IPS-NIHi7 (cell line): Measurements from ENCODE around the gene IRGQ.
A peak's percentile ranks its signal among the peaks of the same experiment; 100 is the strongest.
"Not testable (repeated sequence)": the region's sequence is repeated elsewhere in the genome, so short reads cannot be mapped to it uniquely, and the experiment has no call there.

Experiments
- DNase-seq: peaks from one replicate; pipeline ENCODE4 v3.0.0; 2012; ENCODE audit warnings: mixed read lengths; ENCODE audit errors: extremely low spot score

The IRGQ gene, protein sequence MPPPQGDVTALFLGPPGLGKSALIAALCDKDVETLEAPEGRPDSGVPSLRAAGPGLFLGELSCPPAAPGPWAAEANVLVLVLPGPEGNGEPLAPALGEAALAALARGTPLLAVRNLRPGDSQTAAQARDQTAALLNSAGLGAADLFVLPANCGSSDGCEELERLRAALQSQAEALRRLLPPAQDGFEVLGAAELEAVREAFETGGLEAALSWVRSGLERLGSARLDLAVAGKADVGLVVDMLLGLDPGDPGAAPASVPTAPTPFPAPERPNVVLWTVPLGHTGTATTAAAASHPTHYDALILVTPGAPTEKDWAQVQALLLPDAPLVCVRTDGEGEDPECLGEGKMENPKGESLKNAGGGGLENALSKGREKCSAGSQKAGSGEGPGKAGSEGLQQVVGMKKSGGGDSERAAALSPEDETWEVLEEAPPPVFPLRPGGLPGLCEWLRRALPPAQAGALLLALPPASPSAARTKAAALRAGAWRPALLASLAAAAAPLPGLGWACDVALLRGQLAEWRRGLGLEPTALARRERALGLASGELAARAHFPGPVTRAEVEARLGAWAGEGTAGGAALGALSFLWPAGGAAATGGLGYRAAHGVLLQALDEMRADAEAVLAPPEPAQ

DNA sequence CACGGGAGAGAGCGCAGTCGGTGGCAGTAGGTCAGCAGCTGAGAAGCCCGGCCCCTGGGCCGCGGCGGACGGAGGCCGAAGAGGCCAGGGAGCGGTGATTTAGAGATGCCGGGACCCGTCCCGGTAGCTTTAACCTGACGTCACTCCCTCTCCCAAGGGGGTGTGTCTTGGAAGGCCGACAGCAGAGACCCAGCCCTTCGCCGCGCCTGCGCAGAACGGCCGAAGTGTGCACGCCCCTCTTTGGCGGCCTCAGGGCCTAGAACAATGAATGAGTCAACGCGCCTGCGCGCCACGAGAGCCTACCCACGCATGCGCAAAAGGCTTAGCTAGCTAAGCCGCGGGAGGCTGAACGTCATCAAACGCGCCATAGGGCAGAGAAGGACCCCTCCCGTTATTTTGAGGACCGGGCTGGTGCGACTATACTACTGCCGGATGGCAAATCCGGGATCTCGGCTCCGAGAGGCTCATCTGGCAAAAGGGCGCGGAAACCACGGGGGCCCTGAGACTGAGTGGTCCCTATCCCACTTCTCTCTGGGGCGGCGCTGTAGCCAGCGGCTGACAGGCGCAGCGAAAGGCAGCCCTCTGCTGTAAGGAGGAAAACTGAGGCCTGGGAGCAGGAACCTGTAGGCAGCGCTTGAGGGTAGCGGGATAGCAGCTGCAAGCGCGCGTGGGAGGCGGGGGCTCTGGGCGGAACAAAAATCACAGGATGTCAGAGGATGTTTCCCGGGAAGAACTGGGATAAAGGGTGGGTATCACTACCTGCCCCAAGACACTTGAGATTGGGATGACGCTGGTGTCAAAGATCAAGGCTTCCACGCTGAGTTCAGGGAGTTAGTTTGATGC lies at the start of gene IRGQ, which contains the start of gene ZNF576:
Gene IRGQ (minus strand): TSS at position 136 of the 843 bp plus-strand sequence. CDS start 796 bp downstream, outside the sequence.
Gene ZNF576 (plus strand): TSS at position 597 of the 843 bp plus-strand sequence. CDS start 514 bp downstream, outside the sequence.
- peak; percentile 98 for DNase-seq

DNA sequence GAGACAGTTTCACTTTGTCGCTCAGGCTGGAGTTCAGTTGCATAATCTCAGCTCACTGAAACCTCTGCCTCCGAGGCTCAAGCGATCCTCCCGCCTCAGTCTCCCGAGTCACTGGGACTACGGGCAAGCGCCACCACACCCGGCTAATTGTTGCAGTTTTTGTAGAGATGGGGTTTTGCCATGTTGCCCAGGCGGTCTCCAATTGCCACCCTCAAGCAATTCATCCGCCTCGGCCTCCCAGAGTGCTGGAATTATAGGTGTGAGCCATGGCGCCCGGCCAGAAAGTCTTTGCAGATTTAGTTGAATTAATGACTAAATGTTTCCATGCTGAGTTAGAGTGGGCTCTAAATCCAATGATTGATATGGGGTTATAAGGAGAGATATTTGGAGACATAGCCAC lies 48.2 kb upstream of the IRGQ start:
- DNase-seq, result no peak

DNA sequence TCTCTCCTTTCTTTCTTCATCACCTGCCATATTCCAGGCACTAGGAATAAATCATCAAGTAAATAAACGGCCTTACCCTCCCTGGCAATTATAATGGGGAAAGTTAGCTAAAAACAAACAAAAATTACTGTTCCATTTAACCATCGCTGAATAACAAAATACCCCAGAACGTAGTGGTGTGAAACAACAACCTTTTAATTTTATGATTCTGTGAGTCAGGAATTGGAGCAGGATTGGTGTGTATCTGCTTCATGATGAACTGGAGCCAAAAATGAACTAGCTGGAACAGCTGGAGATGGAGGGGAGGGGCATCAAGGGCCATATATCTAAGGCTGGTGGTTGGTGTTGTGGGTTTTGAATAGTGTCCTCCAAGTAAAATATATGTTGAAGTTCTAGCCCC lies 47.4 kb upstream of the IRGQ start:
- no peak for DNase-seq

DNA sequence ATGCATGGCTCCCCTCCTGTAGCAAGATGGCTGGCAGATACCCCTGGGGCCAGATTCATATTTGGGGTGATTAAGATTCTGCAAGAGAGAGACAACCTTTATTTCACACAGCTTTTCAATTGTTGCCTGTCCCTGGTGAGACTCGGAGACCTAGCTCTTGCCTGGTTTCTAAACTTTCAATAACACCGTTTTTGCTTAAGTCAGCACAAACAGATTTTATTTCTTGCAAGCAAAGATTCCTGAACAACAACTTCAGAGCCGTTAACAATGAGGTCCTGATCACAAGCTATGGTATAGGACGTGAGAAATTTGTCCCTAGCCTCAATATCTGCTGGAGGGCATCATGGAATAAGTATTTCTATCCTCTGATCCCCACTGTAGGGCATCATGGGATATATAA lies 46.6 kb upstream of the IRGQ start:
- no peak for DNase-seq

DNA sequence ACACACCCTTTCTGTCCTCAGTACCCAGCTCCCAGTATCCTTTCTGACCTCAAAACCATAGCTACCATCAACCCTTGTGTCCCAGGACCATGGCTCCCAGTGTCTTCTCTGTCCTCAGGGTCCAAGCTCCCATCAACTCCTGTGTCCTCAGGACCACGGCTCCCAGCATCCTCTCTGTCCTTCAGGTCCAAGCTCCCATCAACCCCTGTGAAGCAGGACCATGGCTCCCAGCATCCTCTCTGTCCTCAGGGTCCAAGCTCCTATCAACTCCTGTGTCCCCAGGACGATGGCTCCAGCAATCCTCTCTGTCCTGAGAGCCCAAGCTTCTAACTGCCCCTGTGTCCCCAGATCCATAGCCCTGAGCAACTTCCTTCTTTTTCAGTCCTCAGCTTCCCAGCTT lies 45.4 kb upstream of the IRGQ start:
- no peak for DNase-seq

DNA sequence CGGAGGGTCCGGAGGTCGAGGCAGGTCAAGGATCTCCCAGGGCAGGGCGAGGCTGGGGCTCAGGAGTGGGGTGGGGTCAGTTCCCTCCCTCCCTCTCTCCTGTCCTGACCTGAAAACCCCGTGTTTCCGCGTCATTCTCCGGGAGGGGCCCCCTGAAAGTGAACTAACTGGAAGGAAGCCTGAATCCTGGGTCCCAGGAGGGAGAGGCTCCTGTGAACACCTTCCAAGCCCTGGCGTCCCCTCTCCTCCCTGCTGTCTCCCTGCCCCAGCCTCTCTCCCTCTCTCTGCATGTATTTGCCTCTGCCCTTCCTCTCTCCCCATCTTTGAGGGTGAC lies 44.5 kb upstream of the IRGQ start:
- no peak for DNase-seq

DNA sequence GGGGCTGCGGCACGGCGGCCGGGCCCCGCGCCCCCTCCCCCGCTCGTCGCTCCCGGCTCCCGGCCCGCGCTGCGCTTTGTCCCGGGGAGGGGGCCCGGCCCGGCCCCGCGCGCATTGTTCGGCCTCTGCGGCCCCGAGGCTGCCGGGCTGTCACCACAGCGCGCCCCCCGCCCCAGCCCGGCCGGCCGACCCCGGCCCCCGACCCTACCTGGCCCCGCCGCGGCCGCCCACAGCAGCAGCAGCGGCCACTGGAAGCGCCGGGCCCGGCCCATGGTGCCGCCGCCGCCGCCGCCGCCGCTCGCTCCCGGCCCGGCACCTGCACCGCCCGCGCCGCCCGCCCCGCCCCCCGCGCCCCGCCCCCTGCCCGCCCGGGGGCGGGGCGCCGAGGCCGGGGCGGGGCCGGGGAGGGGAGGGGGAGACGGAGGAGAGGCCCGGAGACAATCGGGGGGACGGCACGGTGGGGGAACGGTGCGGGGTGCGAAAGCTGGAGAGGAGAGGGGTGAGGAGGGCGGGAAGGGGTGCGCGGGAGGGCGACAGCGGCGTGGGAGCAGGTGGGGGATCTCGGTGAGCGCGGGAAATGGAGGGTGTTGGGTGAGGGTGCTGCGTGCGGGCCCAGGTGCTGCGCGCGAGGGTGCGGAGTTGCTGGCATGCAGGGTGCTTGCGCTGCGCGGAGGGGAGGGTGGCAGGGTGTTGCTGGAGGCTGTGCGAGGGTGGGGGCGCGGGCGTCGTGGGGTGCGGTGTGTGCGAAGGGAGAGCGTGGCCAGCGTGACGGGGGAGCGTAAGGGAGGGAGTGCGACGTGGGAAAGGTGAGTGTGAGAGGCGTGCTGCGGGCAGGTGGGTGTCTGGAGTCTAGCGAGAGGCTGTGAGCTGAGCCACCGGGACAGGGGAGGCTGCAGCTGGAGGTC lies 43.8 kb upstream of the IRGQ start, which contains the start of gene CADM4:
Gene CADM4 (minus strand): TSS at position 332 of the 905 bp plus-strand sequence. CDS start 60 bp downstream, at position 272.
- DNase-seq, result peak; percentile 72

DNA sequence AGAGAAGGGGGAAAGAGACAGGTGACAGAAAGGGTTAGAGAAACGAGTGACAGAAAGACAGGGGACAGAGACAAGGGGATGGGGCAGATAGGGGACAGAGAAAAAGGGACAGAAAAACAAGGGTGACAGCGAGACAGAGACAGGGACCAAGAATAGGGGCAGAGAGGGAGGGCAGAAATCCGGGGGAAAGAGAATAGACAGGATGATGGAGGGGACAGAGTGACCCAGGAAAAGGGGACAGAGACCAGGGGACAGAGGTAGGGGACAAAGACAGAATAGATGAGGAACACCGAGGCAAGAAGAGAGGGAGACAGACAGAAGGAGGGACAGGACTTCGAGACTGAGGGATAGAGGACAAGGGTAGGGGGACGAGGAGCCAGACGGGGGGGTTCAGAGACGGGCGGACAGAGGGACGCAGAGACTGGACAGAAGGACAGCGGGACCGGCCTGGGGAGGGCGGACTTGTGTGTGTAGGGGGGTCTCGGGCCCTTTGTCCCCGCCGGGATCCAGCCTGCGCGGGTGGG lies 43.1 kb upstream of the IRGQ start:
- no peak for DNase-seq

DNA sequence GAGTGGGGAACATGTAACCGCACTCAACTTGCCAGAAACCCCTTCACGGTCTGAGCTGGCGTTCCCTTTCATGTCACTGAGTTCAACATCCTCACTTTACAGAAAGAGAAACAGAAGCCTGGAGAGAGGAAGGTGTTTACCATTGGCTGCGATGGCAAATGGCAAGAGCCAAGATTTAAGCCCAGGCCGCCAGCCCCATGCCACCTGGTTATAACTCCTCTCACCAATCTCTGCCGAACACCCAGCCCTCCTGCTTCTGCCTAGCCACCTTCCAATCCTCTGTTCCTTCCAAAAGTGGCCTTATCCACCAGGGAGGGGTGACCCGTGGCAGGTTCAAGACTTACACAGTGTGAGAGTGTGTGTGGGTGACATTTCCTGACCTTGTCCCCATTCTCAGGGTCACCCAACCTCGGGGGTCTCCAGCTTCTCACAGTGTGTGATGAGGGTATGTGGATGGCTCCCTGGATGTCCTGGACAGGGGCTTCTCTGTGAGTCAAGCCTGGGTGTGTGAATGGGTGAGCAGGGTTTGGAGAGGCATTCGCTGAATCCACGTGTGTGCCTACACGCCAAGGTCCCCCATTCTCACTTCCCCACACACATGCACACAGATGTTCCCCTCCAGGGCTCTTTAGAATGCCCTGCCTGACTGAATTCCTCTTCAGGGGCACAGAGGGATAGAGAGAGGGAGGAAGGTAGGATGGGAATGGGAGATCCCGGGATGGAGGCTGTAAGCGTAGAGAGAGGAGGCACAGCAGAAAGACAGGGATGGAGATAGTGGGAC lies 42.5 kb upstream of the IRGQ start:
- DNase-seq, result no peak

DNA sequence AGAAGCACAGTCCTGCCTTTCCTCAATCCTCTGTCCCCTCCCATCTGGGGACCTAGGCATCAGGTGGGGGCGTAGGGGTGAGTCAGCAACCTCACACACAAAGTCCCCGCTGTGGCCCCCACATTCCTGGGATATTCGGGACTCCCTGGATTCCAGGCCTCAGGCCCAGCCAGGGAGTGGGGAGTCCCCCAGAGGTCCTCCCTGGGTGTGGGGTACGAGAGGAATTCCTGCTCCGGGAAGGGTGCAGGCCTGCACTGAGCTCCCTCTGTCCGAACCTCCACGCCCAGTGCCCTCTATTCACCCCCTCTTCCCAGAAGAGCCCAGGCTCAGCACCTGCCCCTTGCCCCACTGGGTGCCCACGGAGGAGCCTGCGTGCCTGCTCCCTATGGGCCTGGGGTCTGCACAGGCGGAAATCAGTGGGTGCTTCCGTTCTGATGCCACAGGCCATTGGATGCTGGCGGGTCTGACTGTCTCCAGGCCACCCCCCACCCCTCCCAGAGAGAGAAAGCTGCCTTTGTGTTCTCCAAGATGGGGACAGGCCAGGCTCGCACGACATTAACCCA lies 40.3 kb upstream of the IRGQ start:
- DNase-seq, result no peak

DNA sequence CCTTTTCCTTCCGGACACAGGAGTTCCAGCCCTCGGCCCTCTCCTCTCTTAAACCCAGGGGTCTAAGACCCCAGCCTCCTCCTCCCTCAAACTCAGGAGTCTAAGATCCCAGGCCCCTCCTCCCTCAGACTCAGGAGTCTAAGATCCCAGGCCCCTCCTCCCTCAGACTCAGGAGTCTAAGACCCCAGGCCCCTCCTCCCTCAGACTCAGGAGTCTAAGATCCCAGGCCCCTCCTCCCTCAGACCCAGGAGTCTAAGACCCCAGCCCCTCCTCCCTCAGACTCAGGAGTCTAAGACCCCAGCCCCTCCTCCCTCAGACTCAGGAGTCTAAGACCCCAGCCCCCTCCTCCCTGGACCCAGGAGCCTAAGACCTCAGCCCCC lies 39.6 kb upstream of the IRGQ start:
- DNase-seq, result not testable (repeated sequence)

DNA sequence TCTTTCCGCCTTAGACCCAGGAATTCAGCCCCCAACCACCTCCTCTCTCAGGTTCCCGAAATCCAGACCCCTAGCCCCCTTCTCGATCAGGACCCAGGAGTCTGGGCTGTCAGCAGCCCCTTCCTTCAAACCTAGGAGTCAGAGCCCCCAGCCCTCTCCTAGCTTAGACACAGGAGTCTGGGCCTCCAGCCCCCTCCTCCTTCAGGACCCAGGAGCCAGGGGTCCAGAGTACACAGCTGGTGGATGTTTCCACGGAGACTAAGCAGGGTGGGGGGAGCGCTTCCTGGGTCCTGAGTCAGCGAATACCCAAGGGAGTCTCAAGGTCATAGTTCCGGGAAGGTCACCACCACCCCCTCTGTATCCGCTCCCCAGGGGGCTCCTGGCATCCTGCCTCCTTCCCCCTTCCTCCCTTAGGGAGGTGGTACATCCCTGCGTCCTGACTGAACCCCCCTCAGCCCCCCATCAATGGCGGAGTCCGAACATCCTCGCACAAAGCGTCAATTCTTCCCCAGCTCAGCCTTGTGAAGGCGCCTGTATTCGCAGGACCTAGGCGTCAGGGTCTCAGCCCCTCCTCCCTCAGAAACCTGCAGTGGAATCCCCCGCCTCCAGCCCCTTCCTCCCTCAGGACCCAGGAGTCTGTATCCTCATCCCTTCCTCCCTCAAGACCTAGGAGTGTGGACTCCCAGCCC lies 39.1 kb upstream of the IRGQ start:
- no peak for DNase-seq

DNA sequence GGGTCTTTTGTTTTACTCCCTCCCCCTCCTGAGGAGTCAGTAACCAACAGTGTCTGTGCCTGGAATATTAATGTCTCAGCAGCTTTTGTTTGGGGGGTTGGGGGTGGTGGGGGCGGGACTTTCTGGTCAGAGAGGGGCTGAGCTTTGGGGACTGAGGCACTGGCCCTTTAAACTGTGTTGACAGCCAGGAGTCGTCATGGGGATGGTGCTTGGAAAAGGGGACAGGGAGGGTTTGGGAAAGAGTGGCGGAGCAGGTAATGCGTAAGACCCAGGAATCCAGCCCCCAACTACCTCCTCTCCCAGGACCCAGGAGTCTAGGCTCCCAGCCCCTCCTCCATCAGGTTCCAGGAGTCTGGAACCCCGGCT lies 38.6 kb upstream of the IRGQ start:
- DNase-seq, result no peak

DNA sequence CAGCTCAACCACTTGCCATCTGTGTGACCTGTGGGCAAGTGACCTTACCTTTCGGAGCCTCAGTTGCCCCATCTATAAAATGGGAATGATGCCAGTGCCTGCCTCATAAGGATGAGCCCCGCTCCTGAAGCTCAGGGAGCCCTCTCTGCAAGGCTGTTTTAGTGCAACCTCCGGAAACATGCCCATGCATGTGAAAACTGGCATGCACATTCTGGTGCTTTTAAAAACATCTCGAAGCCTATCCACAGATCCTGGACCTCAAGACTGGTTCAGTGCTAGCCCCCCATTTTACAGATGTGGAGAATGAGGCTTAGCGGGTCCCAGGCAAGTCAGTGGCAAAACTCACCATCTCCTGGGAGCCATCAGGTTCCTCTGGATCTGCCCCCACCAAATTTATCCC lies 38.1 kb upstream of the IRGQ start:
- no peak for DNase-seq

DNA sequence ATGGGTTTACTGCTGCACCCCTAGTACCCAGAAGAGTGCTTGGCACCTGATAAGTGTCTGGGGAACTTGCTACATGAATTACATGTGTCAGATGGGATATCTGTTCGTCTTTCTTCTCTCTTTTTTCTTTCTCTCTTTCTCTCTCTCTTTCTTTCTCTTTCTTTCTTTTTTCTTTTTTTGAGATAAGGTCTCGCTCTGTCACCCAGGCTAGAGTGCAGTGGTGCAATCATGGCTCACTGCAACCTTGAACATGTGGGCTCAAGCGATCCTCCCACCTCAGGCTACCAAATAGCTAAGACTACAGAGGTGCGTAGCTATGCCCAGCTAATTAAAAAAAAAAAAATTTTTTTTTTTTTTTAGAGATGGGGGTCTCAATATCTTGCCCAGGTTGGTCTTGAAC lies 37.6 kb upstream of the IRGQ start:
- DNase-seq, result no peak

DNA sequence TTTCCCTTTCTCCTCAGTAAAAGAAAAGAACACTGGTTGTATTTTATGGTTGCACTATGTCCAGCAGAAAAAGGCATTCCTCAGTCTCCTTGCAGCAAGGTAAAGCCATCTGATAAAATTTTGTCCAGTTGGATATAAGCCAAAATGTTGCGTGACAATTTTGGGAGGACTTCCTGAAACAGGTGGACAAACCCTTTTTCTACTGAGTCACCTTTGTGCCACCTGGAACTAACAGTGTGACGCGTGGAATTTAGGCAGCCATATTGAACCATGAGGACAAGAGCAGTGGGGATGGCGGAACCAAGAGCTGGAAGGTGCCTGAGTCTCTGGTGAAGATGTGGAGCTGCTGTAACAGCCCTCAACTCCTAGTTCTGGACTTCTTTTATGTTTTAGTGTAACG lies 35.6 kb upstream of the IRGQ start:
- DNase-seq, result no peak

DNA sequence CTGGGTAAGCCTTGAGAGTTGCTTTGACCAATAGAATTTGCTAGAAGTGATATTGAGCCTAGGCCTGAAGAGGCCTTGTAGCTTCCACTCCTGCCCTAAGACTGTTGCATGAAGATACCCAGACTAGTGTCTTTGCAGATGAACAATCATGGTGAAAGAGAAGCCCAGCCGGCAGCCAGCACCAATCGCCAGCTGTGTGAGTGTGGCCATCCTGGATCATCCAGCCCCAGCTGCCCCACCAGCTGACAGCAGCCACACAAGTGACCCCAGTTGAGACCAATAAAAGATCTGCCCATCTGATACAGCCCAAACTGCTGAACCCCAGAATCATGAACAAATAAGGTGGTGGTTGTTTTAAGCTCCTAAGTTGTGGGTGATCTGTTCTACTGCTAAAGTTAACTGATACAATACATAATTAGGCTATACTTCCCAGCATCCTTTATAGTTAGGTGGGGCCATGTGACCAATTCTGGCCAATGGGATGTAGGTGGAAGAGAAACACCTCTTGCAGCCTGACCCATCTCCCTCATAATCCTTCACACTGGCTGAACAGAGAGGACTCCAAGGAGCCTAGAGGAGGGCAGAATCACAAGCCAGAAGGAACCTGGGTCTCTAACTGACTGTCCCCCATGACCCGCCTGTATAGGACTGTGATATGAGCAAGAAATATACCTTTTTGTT lies 32.9 kb upstream of the IRGQ start:
- no peak for DNase-seq

DNA sequence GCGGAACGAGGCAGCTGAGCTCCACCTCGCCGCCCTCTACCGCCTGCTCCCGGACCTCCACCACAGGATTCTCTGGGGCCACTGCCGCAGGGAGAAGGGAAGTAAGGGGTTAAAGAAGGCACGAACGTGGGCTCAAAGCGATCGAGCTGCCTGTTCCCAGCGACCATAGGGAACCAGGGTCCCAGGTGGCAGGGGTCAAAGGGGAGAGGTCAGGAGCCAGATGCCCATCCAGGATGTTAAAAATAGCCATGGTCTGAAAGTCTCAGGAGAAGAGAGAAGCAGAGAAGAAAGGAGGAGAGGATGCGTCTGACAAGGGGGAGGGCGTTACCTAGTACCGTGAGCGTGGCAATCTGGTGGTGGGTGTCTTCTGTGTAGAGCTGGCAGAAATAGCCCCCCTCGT lies 30.9 kb upstream of the IRGQ start:
- no peak for DNase-seq
